OCI-LY1 (cell line): Measurements from ENCODE around the gene B4GALT2.

Source experiments
- CTCF ChIP-seq: fragments of 200-600 bp; sonication (generic), shearing (Covaris generic); IDR thresholded peaks from 2 replicates; pipeline ENCODE4 v1.5.1; 2017; ENCODE audit warnings: mild to moderate bottlenecking, antibody characterized with exemption, low read length, moderate library complexity, mixed read lengths
- EZH2 ChIP-seq: fragments of 200-600 bp; sonication (generic), shearing (Covaris generic); IDR thresholded peaks from 2 replicates; pipeline ENCODE4 v1.8.0; 2017; ENCODE audit warnings: borderline replicate concordance, mixed run types, mild to moderate bottlenecking, antibody characterized with exemption, low read length, moderate library complexity, mixed read lengths

DNA sequence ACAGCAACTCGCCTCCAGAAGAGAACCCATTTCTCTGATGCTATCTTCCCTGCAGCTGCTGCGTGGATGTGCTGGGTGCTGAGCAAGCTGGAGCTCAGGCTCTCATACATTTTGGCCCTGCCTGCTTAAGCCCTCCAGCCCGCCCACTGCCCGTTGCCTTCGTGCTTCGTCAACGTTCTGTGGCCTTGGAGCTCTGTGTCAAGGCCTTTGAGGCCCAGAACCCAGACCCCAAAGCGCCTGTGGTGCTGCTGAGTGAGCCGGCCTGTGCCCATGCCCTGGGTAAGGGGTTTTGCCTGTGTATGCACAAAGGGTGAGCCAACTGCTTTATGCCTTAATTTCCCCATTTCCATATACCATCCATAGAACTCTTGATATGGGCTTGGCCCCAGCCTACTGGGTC is 8.1 kb upstream of the B4GALT2 start:
- no peak for TF ChIP-seq CTCF
- no peak for TF ChIP-seq EZH2
